SK-N-SH treated with all-trans-retinoic acid at 6 μM for 48 hours (cell line): ENCODE data around the gene DDX24.

Experiments
- ATAC-seq: fragments of 200-7000 bp; cut with Tn5 transposase; 3 replicates; pipeline ENCODE4 v1.9.1; 2020; ENCODE audit warnings: mild to moderate bottlenecking, moderate library complexity
- ARNTL ChIP-seq: fragments of 450-650 bp; formaldehyde crosslinking; IDR thresholded peaks from 2 replicates; pipeline ENCODE4 v1.5.0; 2020; ENCODE audit warnings: low read depth, mild to moderate bottlenecking, moderate library complexity, borderline replicate concordance
- BACH2 ChIP-seq: fragments of 250-450 bp; sonication (Bioruptor Pico); IDR thresholded peaks from 2 replicates; pipeline ENCODE4 v1.9.0; 2021; ENCODE audit warnings: mild to moderate bottlenecking, borderline replicate concordance
- CREB5 ChIP-seq: fragments of 250-450 bp; sonication (Bioruptor Pico); IDR thresholded peaks from 2 replicates; pipeline ENCODE4 v1.5.1; 2020; ENCODE audit warnings: low read depth, mild to moderate bottlenecking, moderate library complexity
- GLIS3 ChIP-seq: fragments of 250-450 bp; sonication (Bioruptor Pico); IDR thresholded peaks from 2 replicates; pipeline ENCODE4 v1.5.0; 2020; ENCODE audit warnings: mild to moderate bottlenecking, moderate library complexity
- ISL1 ChIP-seq: fragments of 250-450 bp; sonication (Bioruptor Pico); IDR thresholded peaks from 2 replicates; pipeline ENCODE4 v2.1.2; 2022; ENCODE audit warnings: mild to moderate bottlenecking, moderate library complexity
- POU6F1 ChIP-seq: fragments of 250-450 bp; sonication (Bioruptor Pico); IDR thresholded peaks from 2 replicates; pipeline ENCODE4 v1.8.0; 2021; ENCODE audit warnings: low read depth, mild to moderate bottlenecking, moderate library complexity, borderline replicate concordance
- PPARA ChIP-seq: fragments of 250-450 bp; sonication (Bioruptor Pico); IDR thresholded peaks from 2 replicates; pipeline ENCODE4 v1.5.0; 2020; ENCODE audit warnings: mild to moderate bottlenecking, borderline replicate concordance
- RARB ChIP-seq: fragments of 250-450 bp; sonication (Bioruptor Pico); IDR thresholded peaks from 2 replicates; pipeline ENCODE4 v1.8.0; 2021; ENCODE audit warnings: mild to moderate bottlenecking, moderate library complexity
- SNAI2 ChIP-seq: fragments of 250-450 bp; sonication (Bioruptor Pico); IDR thresholded peaks from 2 replicates; pipeline ENCODE4 v1.5.0; 2020; ENCODE audit warnings: mild to moderate bottlenecking, moderate library complexity
- TCF4 ChIP-seq: fragments of 250-450 bp; sonication (Bioruptor Pico); IDR thresholded peaks from 2 replicates; pipeline ENCODE4 v1.8.0; 2021; ENCODE audit warnings: mild to moderate bottlenecking, moderate library complexity, borderline replicate concordance
- TOX ChIP-seq: fragments of 250-450 bp; sonication (Bioruptor Pico); IDR thresholded peaks from 2 replicates; pipeline ENCODE4 v1.8.0; 2021; ENCODE audit warnings: mild to moderate bottlenecking, moderate library complexity, borderline replicate concordance
- ZFP3 ChIP-seq: fragments of 250-450 bp; sonication (Bioruptor Pico); IDR thresholded peaks from 2 replicates; pipeline ENCODE4 v1.5.0; 2020; ENCODE audit warnings: mild to moderate bottlenecking, moderate library complexity
- ZFP30 ChIP-seq: fragments of 450-650 bp; formaldehyde crosslinking; IDR thresholded peaks from 2 replicates; pipeline ENCODE4 v1.5.0; 2022; ENCODE audit warnings: mild to moderate bottlenecking, moderate library complexity
- ZNF70 ChIP-seq: fragments of 450-650 bp; formaldehyde crosslinking; IDR thresholded peaks from 2 replicates; pipeline ENCODE4 v1.5.0; 2020; ENCODE audit warnings: mild to moderate bottlenecking, moderate library complexity
- ZNF8 ChIP-seq: fragments of 450-650 bp; formaldehyde crosslinking; IDR thresholded peaks from 2 replicates; pipeline ENCODE4 v1.5.0; 2020; ENCODE audit warnings: mild to moderate bottlenecking, moderate library complexity
- TF ChIP-seq, protein P1 (sequence below): fragments of 250-450 bp; sonication (Bioruptor Pico); IDR thresholded peaks from 2 replicates; pipeline ENCODE4 v1.5.1; 2021; ENCODE audit warnings: mild to moderate bottlenecking, moderate library complexity
- TF ChIP-seq, protein P2 (sequence below): fragments of 250-450 bp; sonication (Bioruptor Pico); IDR thresholded peaks from 2 replicates; pipeline ENCODE4 v1.8.0; 2020; ENCODE audit warnings: mild to moderate bottlenecking, moderate library complexity, borderline replicate concordance
- TF ChIP-seq, protein P3 (sequence below): fragments of 250-450 bp; sonication (Bioruptor Pico); IDR thresholded peaks from 2 replicates; pipeline ENCODE4 v1.5.0; 2020; ENCODE audit warnings: mild to moderate bottlenecking, moderate library complexity

The DDX24 gene

DNA sequence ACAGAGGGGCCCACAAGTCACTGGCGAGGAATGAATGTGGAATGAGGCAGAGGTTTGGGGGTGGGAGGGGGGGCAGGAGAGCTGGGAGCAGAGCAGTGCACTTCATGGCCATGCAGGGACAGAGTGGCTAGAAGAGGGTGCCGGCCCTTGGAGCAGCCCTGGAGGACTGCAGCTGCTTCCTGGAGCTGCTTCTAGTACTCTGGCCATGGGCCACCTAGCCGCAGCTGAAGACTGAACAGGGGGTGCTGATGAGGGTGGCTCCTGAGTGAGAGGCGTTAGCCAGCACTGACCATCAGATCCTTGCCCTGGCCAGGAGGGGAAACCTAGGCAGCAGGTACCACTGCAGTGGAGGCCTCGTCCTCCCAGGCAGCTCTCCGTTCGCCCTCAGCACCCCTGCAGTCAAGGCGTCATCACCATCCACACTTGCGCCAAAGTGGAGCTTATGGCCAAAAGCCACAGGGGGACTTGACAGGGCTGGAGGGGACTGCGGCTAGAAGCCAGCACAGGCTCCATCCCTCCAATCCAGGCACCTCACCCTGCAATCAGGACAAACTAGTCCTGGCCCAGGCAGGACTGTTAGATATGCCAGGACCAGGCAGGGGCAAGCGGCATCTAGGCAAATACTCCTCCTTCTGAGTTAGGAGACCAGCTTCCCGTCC lies 38.4 kb downstream of the DDX24 start (continued):
- TF ChIP-seq, protein P1, sequence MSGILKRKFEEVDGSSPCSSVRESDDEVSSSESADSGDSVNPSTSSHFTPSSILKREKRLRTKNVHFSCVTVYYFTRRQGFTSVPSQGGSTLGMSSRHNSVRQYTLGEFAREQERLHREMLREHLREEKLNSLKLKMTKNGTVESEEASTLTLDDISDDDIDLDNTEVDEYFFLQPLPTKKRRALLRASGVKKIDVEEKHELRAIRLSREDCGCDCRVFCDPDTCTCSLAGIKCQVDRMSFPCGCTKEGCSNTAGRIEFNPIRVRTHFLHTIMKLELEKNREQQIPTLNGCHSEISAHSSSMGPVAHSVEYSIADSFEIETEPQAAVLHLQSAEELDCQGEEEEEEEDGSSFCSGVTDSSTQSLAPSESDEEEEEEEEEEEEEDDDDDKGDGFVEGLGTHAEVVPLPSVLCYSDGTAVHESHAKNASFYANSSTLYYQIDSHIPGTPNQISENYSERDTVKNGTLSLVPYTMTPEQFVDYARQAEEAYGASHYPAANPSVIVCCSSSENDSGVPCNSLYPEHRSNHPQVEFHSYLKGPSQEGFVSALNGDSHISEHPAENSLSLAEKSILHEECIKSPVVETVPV (CRISPR knock-in tag): no peak
- TF ChIP-seq ZFP3 (CRISPR knock-in tag) (no peak), ZFP30 (CRISPR knock-in tag) (no peak), SNAI2 (CRISPR knock-in tag) (no peak)

- ATAC-seq: peak; percentile 11; the same call in 2 of the 3 replicates
- TF ChIP-seq GLIS3 (CRISPR knock-in tag): no peak
- no peak for TF ChIP-seq ISL1 (CRISPR knock-in tag)
- no peak for TF ChIP-seq ZFP30 (CRISPR knock-in tag)
- no peak for TF ChIP-seq ZNF8 (CRISPR knock-in tag)
- no peak for TF ChIP-seq ARNTL (CRISPR knock-in tag)
- no peak for TF ChIP-seq ZFP3 (CRISPR knock-in tag)
- TF ChIP-seq RARB (CRISPR knock-in tag): no peak
- TF ChIP-seq SNAI2 (CRISPR knock-in tag): no peak
- no peak for TF ChIP-seq PPARA
- TF ChIP-seq ZNF70 (CRISPR knock-in tag): no peak
- TF ChIP-seq, protein P2, sequence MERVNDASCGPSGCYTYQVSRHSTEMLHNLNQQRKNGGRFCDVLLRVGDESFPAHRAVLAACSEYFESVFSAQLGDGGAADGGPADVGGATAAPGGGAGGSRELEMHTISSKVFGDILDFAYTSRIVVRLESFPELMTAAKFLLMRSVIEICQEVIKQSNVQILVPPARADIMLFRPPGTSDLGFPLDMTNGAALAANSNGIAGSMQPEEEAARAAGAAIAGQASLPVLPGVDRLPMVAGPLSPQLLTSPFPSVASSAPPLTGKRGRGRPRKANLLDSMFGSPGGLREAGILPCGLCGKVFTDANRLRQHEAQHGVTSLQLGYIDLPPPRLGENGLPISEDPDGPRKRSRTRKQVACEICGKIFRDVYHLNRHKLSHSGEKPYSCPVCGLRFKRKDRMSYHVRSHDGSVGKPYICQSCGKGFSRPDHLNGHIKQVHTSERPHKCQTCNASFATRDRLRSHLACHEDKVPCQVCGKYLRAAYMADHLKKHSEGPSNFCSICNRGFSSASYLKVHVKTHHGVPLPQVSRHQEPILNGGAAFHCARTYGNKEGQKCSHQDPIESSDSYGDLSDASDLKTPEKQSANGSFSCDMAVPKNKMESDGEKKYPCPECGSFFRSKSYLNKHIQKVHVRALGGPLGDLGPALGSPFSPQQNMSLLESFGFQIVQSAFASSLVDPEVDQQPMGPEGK (CRISPR knock-in tag): no peak
- TF ChIP-seq CREB5 (CRISPR knock-in tag): no peak
- no peak for TF ChIP-seq POU6F1 (CRISPR knock-in tag)
- TF ChIP-seq TCF4: no peak
- TF ChIP-seq, protein P1 (CRISPR knock-in tag): no peak
- TF ChIP-seq, protein P3, sequence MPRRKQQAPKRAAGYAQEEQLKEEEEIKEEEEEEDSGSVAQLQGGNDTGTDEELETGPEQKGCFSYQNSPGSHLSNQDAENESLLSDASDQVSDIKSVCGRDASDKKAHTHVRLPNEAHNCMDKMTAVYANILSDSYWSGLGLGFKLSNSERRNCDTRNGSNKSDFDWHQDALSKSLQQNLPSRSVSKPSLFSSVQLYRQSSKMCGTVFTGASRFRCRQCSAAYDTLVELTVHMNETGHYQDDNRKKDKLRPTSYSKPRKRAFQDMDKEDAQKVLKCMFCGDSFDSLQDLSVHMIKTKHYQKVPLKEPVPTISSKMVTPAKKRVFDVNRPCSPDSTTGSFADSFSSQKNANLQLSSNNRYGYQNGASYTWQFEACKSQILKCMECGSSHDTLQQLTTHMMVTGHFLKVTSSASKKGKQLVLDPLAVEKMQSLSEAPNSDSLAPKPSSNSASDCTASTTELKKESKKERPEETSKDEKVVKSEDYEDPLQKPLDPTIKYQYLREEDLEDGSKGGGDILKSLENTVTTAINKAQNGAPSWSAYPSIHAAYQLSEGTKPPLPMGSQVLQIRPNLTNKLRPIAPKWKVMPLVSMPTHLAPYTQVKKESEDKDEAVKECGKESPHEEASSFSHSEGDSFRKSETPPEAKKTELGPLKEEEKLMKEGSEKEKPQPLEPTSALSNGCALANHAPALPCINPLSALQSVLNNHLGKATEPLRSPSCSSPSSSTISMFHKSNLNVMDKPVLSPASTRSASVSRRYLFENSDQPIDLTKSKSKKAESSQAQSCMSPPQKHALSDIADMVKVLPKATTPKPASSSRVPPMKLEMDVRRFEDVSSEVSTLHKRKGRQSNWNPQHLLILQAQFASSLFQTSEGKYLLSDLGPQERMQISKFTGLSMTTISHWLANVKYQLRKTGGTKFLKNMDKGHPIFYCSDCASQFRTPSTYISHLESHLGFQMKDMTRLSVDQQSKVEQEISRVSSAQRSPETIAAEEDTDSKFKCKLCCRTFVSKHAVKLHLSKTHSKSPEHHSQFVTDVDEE (CRISPR knock-in tag): no peak
- no peak for TF ChIP-seq TOX (CRISPR knock-in tag)
- TF ChIP-seq BACH2 (CRISPR knock-in tag): no peak
These were observed 39.3 kb downstream of the DDX24 start for GRCh38 chr14:94041551-94042346.
